Bronchial epithelial cell (primary cell): Measurements from ENCODE around the gene LACC1. TPM values are rescaled to one million over a fixed set of nuclear protein-coding genes. Genes with fewer than 3 reads are reported as not detected.
A peak's percentile ranks its signal among the peaks of the same experiment; 100 is the strongest.

Experiments
- DNase-seq: peaks from one replicate; pipeline ENCODE4 v3.0.0-alpha.2; 2010; ENCODE audit warnings: low read depth
- FAIRE-seq: peaks from 2 replicates; lab custom pipeline; 2011; peaks lifted over from hg19 to GRCh38; lab: Jason Lieb, UNC
- H3K27me3 ChIP-seq: 2 replicates; pipeline ENCODE4 v1.5.1; 2011; ENCODE audit warnings: low read length; ENCODE audit not compliant: control insufficient read depth, insufficient read depth
- H3K36me3 ChIP-seq: 2 replicates; pipeline ENCODE4 v1.5.1; 2011; ENCODE audit warnings: low read length; ENCODE audit not compliant: control insufficient read depth, insufficient read depth
- H3K4me3 ChIP-seq: 2 replicates; pipeline ENCODE4 v1.5.1; 2011; ENCODE audit warnings: mild to moderate bottlenecking, low read depth, low read length, control low read depth
- total RNA-seq: library from RNA; depleted of rRNA; stranded (reverse); fragments of >200 nt; gene quantifications from 2 replicates; pipeline ENCODE4 v1.2.1, GENCODE V29; 2014
- TF ChIP-seq, protein P1 (sequence below): IDR thresholded peaks from 2 replicates; pipeline ENCODE4 v1.5.1; 2011; ENCODE audit warnings: mild to moderate bottlenecking, moderate library complexity, low read length, control low read depth, inconsistent platforms; ENCODE audit not compliant: insufficient read depth, severe bottlenecking

Gene LACC1
- total RNA-seq, 1 donor from 2014 or later, result 6.1 TPM

GRCh38 chr13:43848001-43848649, 31.6 kb upstream of the LACC1 start:
- TF ChIP-seq, protein P1, sequence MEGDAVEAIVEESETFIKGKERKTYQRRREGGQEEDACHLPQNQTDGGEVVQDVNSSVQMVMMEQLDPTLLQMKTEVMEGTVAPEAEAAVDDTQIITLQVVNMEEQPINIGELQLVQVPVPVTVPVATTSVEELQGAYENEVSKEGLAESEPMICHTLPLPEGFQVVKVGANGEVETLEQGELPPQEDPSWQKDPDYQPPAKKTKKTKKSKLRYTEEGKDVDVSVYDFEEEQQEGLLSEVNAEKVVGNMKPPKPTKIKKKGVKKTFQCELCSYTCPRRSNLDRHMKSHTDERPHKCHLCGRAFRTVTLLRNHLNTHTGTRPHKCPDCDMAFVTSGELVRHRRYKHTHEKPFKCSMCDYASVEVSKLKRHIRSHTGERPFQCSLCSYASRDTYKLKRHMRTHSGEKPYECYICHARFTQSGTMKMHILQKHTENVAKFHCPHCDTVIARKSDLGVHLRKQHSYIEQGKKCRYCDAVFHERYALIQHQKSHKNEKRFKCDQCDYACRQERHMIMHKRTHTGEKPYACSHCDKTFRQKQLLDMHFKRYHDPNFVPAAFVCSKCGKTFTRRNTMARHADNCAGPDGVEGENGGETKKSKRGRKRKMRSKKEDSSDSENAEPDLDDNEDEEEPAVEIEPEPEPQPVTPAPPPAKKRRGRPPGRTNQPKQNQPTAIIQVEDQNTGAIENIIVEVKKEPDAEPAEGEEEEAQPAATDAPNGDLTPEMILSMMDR, result no peak
- FAIRE-seq (no peak), DNase-seq (peak; percentile 66)
- no peaks in the 10 kb centered on the region for H3K27me3 ChIP-seq
- H3K36me3 ChIP-seq, result peaks cover 2% of the 10 kb centered on the region
- H3K4me3 ChIP-seq, result no peak overlapping the region

GRCh38 chr13:43850873-43851272, 28.8 kb upstream of the LACC1 start:
- H3K27me3 ChIP-seq, result no peaks in the 10 kb centered on the region
- no peak overlapping the region for H3K4me3 ChIP-seq
- TF ChIP-seq, protein P1, result no peak
- FAIRE-seq (no peak), DNase-seq (no peak)
- peaks cover 2% of the 10 kb centered on the region for H3K36me3 ChIP-seq

- peaks cover 2% of the 10 kb centered on the region for H3K36me3 ChIP-seq
- TF ChIP-seq, protein P1, result no peak
- no peaks in the 10 kb centered on the region for H3K27me3 ChIP-seq
- FAIRE-seq (no peak), DNase-seq (no peak)
- no peak overlapping the region for H3K4me3 ChIP-seq
Measured at GRCh38 chr13:43852923-43853404, 26.7 kb upstream of the LACC1 start.

DNA sequence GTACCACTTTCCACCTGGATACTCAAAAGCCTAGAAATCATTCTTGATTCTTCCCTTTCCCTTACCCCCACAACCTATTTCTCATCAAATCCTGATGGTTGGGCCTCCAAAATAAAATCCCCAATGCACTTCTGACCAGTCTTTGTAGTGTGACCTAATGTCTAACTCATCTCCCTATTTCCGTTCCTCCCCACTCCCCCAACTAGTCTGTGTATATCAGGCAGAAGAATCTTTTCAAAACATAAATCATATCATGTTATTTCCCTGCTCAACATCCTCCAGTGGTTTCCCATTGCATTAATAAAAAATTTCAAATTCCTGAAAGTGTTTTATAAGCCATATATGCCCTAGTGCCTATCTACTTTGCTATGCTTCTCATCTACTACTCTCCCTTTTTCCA, 17.8 kb upstream of the LACC1 start:
- TF ChIP-seq, protein P1, result no peak
- Histone ChIP-seq H3K36me3 (peaks cover 2% of the 10 kb centered on the region), H3K27me3 (no peaks in the 10 kb centered on the region), H3K4me3 (no peak overlapping the region)
- no peak for DNase-seq
- FAIRE-seq, result no peak

DNA sequence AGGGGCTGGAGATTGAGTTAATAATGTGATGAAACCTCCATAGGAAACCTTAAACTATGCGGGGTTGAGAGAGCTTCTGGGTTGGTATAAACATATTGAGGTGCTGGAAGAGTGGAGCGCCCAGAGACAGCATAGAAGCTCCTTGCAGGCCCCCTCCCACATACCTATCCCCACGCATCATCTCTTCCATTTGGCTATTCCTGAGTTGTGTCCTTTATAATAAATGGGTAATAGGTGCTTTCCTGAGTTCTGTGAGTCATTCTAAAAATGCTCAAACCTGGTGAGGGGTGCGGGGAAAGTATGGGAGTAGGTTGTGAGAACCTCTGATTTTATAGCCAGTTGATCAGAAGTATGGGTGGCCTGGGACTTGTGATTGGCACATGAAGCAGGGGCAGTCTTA, 14.8 kb upstream of the LACC1 start:
- H3K27me3 ChIP-seq, result no peaks in the 10 kb centered on the region
- DNase-seq (no peak), FAIRE-seq (peak; percentile 43)
- H3K36me3 ChIP-seq, result peaks cover 2% of the 10 kb centered on the region
- TF ChIP-seq, protein P1, result no peak
- H3K4me3 ChIP-seq, result no peak overlapping the region

GRCh38 chr13:43865892-43866291, 13.8 kb upstream of the LACC1 start:
- H3K36me3 ChIP-seq, result peaks cover 2% of the 10 kb centered on the region
- TF ChIP-seq, protein P1, result no peak
- no peaks in the 10 kb centered on the region for H3K27me3 ChIP-seq
- DNase-seq (peak; percentile 89), FAIRE-seq (no peak)
- no peak overlapping the region for H3K4me3 ChIP-seq
